ENCODE measurements around the gene SLC20A1. TPM values are rescaled to one million over a fixed set of nuclear protein-coding genes. Genes with fewer than 3 reads are reported as not detected.

Gene SLC20A1
- total and polyA plus RNA-seq, 2 of the 4 experiments (the other 2 are of a cell fraction): 93.6 to 94.1 TPM

DNA sequence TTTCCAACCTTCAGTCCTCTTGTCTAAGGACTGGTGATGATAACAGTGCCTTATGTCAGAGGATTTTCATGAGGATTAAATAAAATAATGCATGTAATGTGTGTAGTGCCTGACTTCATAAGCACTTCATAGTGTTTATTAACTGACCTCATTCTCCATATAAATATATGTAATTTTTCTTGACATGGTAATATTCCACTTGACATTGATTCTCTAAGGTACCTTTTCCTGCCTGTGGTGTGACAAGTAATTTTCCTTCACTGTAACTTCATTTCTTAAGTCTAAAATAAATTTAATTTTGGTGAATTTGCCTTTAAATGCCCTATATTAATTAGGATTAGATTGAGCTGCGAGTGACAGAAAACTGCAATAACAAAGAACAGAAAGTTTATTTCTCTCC lies 27.3 kb downstream of the SLC20A1 start:
- H3K18ac ChIP-seq (ENCODE audit: low read depth, low read length): no peak overlapping the region
- H3K56ac ChIP-seq (ENCODE audit: extremely low read depth, insufficient read depth, low read length): no peak overlapping the region
- no peak overlapping the region for H2AK9ac ChIP-seq (replicated peaks; ENCODE audit: low read depth, low read length, poor library complexity)
- DNase-seq (no peak), ATAC-seq (ENCODE audit: low read depth) (no peak)
- no CpG with 5 or more reads among the region's 1 CpG for WGBS, 2 experiments (ENCODE audit: extremely low coverage in 2 of 2, insufficient read length in 1 of 2)
- no peaks in the 10 kb centered on the region for H3K79me1 ChIP-seq (ENCODE audit: low read depth in 1 of 2, low read length in 2 of 2)
- H2AK5ac ChIP-seq (ENCODE audit: low read depth, low read length): no peak overlapping the region
- H3K4me3 ChIP-seq (ENCODE audit: insufficient read depth, low read depth, low read length): no peak overlapping the region
- no peak overlapping the region for H3K4me2 ChIP-seq (ENCODE audit: low read depth, low read length)
- no peaks in the 10 kb centered on the region for H3K27me3 ChIP-seq (ENCODE audit: control insufficient read depth, insufficient read depth, low read length)
- H2BK5ac ChIP-seq (ENCODE audit: low read depth, low read length, poor library complexity, severe bottlenecking): no peak overlapping the region
- H4K5ac ChIP-seq (ENCODE audit: low read depth, low read length): no peak overlapping the region
- H3K4me1 ChIP-seq (ENCODE audit: control insufficient read depth, insufficient read depth, low read length): no peaks in the 10 kb centered on the region
- H2AFZ ChIP-seq (replicated peaks; ENCODE audit: low read length, poor library complexity): no peak overlapping the region
- H3K36me3 ChIP-seq (ENCODE audit: control insufficient read depth, insufficient read depth, low read length): no peaks in the 10 kb centered on the region
- H3K4ac ChIP-seq (ENCODE audit: low read depth, low read length): no peak overlapping the region
- no peak overlapping the region for H3K23ac ChIP-seq (ENCODE audit: low read depth, low read length)
- in situ Hi-C loops (cut with MboI; ENCODE audit: low sequenced_read_pairs): no loop called here
- no peaks in the 10 kb centered on the region for H4K20me1 ChIP-seq (ENCODE audit: insufficient read depth, low read length)
- dilution Hi-C loops (cut with HindIII; ENCODE audit: low sequenced_read_pairs, unreplicated experiment): no loop called here
- no peak overlapping the region for H2BK120ac ChIP-seq (ENCODE audit: low read depth, low read length)
- ChIA-PET POLR2A (ENCODE audit: unreplicated experiment) (no interaction called here), CTCF (no interaction called here)
- no TSS peak for BruUV-seq (replicated peaks)
- intact Hi-C loops (cut with micrococcal nuclease): no loop called here
- H3K9me3 ChIP-seq (ENCODE audit: control insufficient read depth, insufficient read depth, low read length): no peaks in the 10 kb centered on the region
- H2BK15ac ChIP-seq (ENCODE audit: low read depth, low read length): no peak overlapping the region
- H4K8ac ChIP-seq (ENCODE audit: low read depth in 2 of 2, low read length in 2 of 2): no peak overlapping the region
- H2BK20ac ChIP-seq (ENCODE audit: low read depth, low read length): no peak overlapping the region
- TF ChIP-seq FOS (IDR thresholded peaks at IDR 0.05; ENCODE audit: low read depth, low read length): no peak
- TF ChIP-seq ELK1 (IDR thresholded peaks at IDR 0.05; ENCODE audit: borderline replicate concordance, low read depth, low read length): no peak
- no peak for TF ChIP-seq MXI1 (IDR thresholded peaks at IDR 0.05; ENCODE audit: borderline replicate concordance, low read depth, low read length)
- no peak for TF ChIP-seq RAD21 (IDR thresholded peaks at IDR 0.05; ENCODE audit: low read length)
- TF ChIP-seq CEBPB (IDR thresholded peaks at IDR 0.05; ENCODE audit: low read depth, low read length): no peak
- TF ChIP-seq USF2 (IDR thresholded peaks at IDR 0.05; ENCODE audit: low read depth, low read length): no peak
- no peak for TF ChIP-seq MAFK (IDR thresholded peaks at IDR 0.05; ENCODE audit: low read depth, low read length)
- no peak for TF ChIP-seq RCOR1 (IDR thresholded peaks at IDR 0.05; ENCODE audit: insufficient replicate concordance, low read length)
- no peaks in the 10 kb centered on the region for H3K9me1 ChIP-seq (ENCODE audit: insufficient read depth, low read length)
- H4K91ac ChIP-seq (ENCODE audit: insufficient read depth, low read depth, low read length): no peak overlapping the region
- H3K27ac ChIP-seq (ENCODE audit: insufficient read depth, low read length): no peak overlapping the region
- no peak overlapping the region for H3K9ac ChIP-seq (ENCODE audit: low read depth, low read length)
- H3K14ac ChIP-seq (replicated peaks; ENCODE audit: low read depth, low read length): no peak overlapping the region
